VCaP (cell line): ENCODE results near the gene SMAD6.
"Not testable (repeated sequence)": the region's sequence is repeated elsewhere in the genome, so short reads cannot be mapped to it uniquely, and the experiment has no call there.

Experiments
- H3K27ac ChIP-seq: fragments of 450-650 bp; 2 replicates; pipeline ENCODE4 v1.5.1; 2017
- TF ChIP-seq, protein P1 (sequence below): fragments of 450-650 bp; conservative IDR thresholded peaks from 2 replicates; pipeline ENCODE4 v1.5.1; 2017; ENCODE audit warnings: mild to moderate bottlenecking, moderate library complexity

The SMAD6 gene

GRCh38 chr15:66824424-66824823 is 122.4 kb downstream of the SMAD6 start:
- no peak overlapping the region for H3K27ac ChIP-seq
- TF ChIP-seq, protein P1, sequence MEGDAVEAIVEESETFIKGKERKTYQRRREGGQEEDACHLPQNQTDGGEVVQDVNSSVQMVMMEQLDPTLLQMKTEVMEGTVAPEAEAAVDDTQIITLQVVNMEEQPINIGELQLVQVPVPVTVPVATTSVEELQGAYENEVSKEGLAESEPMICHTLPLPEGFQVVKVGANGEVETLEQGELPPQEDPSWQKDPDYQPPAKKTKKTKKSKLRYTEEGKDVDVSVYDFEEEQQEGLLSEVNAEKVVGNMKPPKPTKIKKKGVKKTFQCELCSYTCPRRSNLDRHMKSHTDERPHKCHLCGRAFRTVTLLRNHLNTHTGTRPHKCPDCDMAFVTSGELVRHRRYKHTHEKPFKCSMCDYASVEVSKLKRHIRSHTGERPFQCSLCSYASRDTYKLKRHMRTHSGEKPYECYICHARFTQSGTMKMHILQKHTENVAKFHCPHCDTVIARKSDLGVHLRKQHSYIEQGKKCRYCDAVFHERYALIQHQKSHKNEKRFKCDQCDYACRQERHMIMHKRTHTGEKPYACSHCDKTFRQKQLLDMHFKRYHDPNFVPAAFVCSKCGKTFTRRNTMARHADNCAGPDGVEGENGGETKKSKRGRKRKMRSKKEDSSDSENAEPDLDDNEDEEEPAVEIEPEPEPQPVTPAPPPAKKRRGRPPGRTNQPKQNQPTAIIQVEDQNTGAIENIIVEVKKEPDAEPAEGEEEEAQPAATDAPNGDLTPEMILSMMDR = no peak

- TF ChIP-seq, protein P1 = no peak
- no peak overlapping the region for H3K27ac ChIP-seq
Measured at GRCh38 chr15:66825139-66825538, 123.1 kb downstream of the SMAD6 start.

GRCh38 chr15:66825731-66826130 is 123.7 kb downstream of the SMAD6 start:
- no peak overlapping the region for H3K27ac ChIP-seq
- TF ChIP-seq, protein P1 = no peak

GRCh38 chr15:66826507-66826906 is 124.5 kb downstream of the SMAD6 start:
- no peak overlapping the region for H3K27ac ChIP-seq
- TF ChIP-seq, protein P1 = no peak

GRCh38 chr15:66827039-66827697 is 125.1 kb downstream of the SMAD6 start:
- TF ChIP-seq, protein P1 = no peak
- no peak overlapping the region for H3K27ac ChIP-seq

- no peak overlapping the region for H3K27ac ChIP-seq
- TF ChIP-seq, protein P1 = no peak
Measured at GRCh38 chr15:66827698-66828055, 125.6 kb downstream of the SMAD6 start.

- not testable (repeated sequence) for H3K27ac ChIP-seq
Measured at GRCh38 chr15:66828817-66829541, 126.9 kb downstream of the SMAD6 start.

DNA sequence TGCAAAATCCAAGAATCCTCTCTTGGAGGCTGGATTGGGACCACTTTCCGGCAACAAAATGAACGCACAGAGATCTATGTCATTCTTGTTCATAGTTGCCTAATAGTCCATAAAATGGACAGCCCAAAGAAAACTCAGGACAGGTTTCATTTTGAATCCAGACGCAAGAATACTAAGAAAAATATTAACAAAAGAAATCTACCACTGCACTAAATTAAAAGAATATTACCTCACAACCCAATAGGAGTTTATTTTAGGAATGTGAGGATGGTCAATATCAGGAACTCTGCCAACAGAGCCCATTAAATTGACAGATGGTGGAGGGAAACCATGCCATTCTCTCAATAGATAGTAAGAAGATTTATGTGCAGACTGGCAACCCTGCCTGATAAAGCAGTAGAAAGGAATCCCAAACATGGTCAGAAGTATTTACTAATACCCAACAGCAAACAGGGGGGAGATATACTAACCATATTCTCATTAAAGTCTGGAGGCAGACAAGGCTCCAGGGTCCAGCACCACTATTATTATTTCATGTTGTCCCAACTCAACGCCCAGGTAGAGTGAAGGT is 127.6 kb downstream of the SMAD6 start:
- H3K27ac ChIP-seq = no peak overlapping the region
- TF ChIP-seq, protein P1 = no peak
